GM12875 (cell line): ENCODE measurements around the gene CNOT6.
"Not testable (repeated sequence)": the region's sequence is repeated elsewhere in the genome, so short reads cannot be mapped to it uniquely, and the experiment has no call there.

ENCODE experiments used
- H3K4me3 ChIP-seq: one replicate; pipeline ENCODE4 v1.5.1; 2011; ENCODE audit warnings: low read depth, low read length, control low read depth
- CTCF ChIP-seq: IDR thresholded peaks from 2 replicates; pipeline ENCODE4 v1.5.1; 2011; ENCODE audit warnings: low read depth, mild to moderate bottlenecking, control low read depth, inconsistent platforms, low read length, moderate library complexity, borderline replicate concordance; ENCODE audit not compliant: insufficient read depth

Gene CNOT6

GRCh38 chr5:180474569-180474968 lies 19.6 kb upstream of the CNOT6 start:
- no peak for TF ChIP-seq CTCF
- H3K4me3 ChIP-seq = no peak overlapping the region

- not testable (repeated sequence) for H3K4me3 ChIP-seq
These were observed 18.1 kb upstream of the CNOT6 start for GRCh38 chr5:180475969-180476524.

GRCh38 chr5:180484813-180485212 lies 9.4 kb upstream of the CNOT6 start:
- no peak overlapping the region for H3K4me3 ChIP-seq
- TF ChIP-seq CTCF = no peak

- H3K4me3 ChIP-seq = no peak overlapping the region
- TF ChIP-seq CTCF = no peak
These were observed 7.5 kb upstream of the CNOT6 start for GRCh38 chr5:180486636-180487149.

- no peak overlapping the region for H3K4me3 ChIP-seq
- no peak for TF ChIP-seq CTCF
These were observed 6.6 kb upstream of the CNOT6 start for GRCh38 chr5:180487556-180487955.

GRCh38 chr5:180491496-180491895 lies 2.7 kb upstream of the CNOT6 start:
- no peak for TF ChIP-seq CTCF

GRCh38 chr5:180492226-180492903 lies 1.8 kb upstream of the CNOT6 start:
- no peak for TF ChIP-seq CTCF
- H3K4me3 ChIP-seq = no peak overlapping the region

More at GRCh38 chr5:180491496-180491895, 2.7 kb upstream of the CNOT6 start:
- no peak overlapping the region for H3K4me3 ChIP-seq
